K562 (cell line): ENCODE data around the gene TXNIP. TPM values are rescaled to one million over a fixed set of nuclear protein-coding genes. Genes with fewer than 3 reads are reported as not detected.

ENCODE experiments used
- BRF1 ChIP-seq: IDR thresholded peaks from 3 replicates; pipeline ENCODE4 v1.6.1; 2011; ENCODE audit warnings: borderline replicate concordance, mild to moderate bottlenecking; ENCODE audit not compliant: insufficient read length; ENCODE audit errors: extremely low read depth
- EP400 ChIP-seq: fragments of 450-650 bp; IDR thresholded peaks from 2 replicates; pipeline ENCODE4 v1.6.1; 2017; ENCODE audit warnings: antibody characterized with exemption, mild to moderate bottlenecking, moderate library complexity
- FOS ChIP-seq: IDR thresholded peaks from 3 replicates; pipeline ENCODE4 v1.6.1; 2011; ENCODE audit not compliant: insufficient read length; ENCODE audit errors: extremely low read depth
- JUND ChIP-seq, 2 experiments: IDR thresholded peaks; 2 replicates in 1 of 2; 3 replicates in 1 of 2; pipeline ENCODE4 v1.6.1; 2011; ENCODE audit warnings: borderline replicate concordance in 2 of 2, low read depth in 2 of 2, low read length in 2 of 2, improper control_type of control experiment in 1 of 2, missing biosample characterization in 1 of 2, missing genetic modification characterization in 1 of 2, missing genetic modification reagents in 1 of 2
- MED1 ChIP-seq: sonication (generic); formaldehyde crosslinking; IDR thresholded peaks from 2 replicates; pipeline ENCODE4 v1.8.1; 2023; ENCODE audit warnings: missing genetic modification reagents, borderline replicate concordance
- RAD21 ChIP-seq, 2 experiments: fragments of 250-450 bp in 1 of 2; fragments of 450-650 bp in 1 of 2; sonication (Bioruptor Pico) in 1 of 2; formaldehyde crosslinking in 1 of 2; IDR thresholded peaks in 1 of 2; conservative IDR thresholded peaks in 1 of 2; 2 replicates each; pipeline versions ENCODE4 v1.4.0 to v1.8.0; 2020 to 2022; ENCODE audit warnings: mild to moderate bottlenecking in 2 of 2, moderate library complexity in 1 of 2
- RAD51 ChIP-seq: fragments of 450-650 bp; IDR thresholded peaks from 2 replicates; pipeline ENCODE4 v1.7.1; 2016; ENCODE audit warnings: low read depth, mild to moderate bottlenecking, borderline replicate concordance
- TBL1XR1 ChIP-seq, 2 experiments: IDR thresholded peaks; 2 replicates each; pipeline ENCODE4 v1.6.1; 2012; ENCODE audit warnings: improper control_type of control experiment in 2 of 2, low read length in 2 of 2, mild to moderate bottlenecking in 1 of 2
- ZNF431 ChIP-seq: sonication (generic); formaldehyde crosslinking; IDR thresholded peaks from 2 replicates; pipeline ENCODE4 v1.8.0; 2022; ENCODE audit warnings: mild to moderate bottlenecking, missing genetic modification reagents
- polyA plus RNA-seq, 8 experiments: library from polyadenylated mRNA; depleted of rRNA in 4 of 8; stranded (reverse) in 5 of 8; unstranded in 3 of 8; fragments of >200 nt; fragmentation: Nextera tagmentation in 2 of 8; fragmentation: Illumina TruSeq in 1 of 8; extraction: Ambion mirVana in 2 of 8; extraction: Trizol in 1 of 8; gene quantifications; 2 replicates each; pipeline versions ENCODE4 v1.2.1 to v1.2.3, GENCODE V29; 2011 to 2014; ENCODE audit warnings: inconsistent platforms in 1 of 8, missing spikeins in 1 of 8
- total RNA-seq, 7 experiments: library from RNA; depleted of rRNA in 6 of 7; stranded (reverse); fragments of >200 nt in 6 of 7; fragmentation: Illumina TruSeq in 2 of 7; extraction: Trizol in 2 of 7; gene quantifications; 2 replicates each; pipeline versions ENCODE4 v1.2.1 to v1.2.3, GENCODE V29; 2011 to 2021; ENCODE audit warnings: low replicate concordance in 1 of 7
- TF ChIP-seq, protein P1 (sequence below): fragments of 250-450 bp; sonication (Bioruptor Pico); IDR thresholded peaks from 2 replicates; pipeline ENCODE4 v1.8.0; 2022; ENCODE audit warnings: inconsistent platforms, mild to moderate bottlenecking, moderate library complexity, borderline replicate concordance
- TF ChIP-seq, protein P2 (sequence below), 2 experiments: fragments of 200-800 bp in 1 of 2; sonication (Bioruptor generic) in 1 of 2; sonication (generic) in 1 of 2; formaldehyde crosslinking in 1 of 2; IDR thresholded peaks in 1 of 2; conservative IDR thresholded peaks in 1 of 2; 2 replicates each; pipeline versions ENCODE4 v1.5.0 to v1.6.1; 2016 to 2020; ENCODE audit warnings: missing compliant biosample characterization in 1 of 2, missing genetic modification characterization in 1 of 2, missing genetic modification reagents in 1 of 2
- TF ChIP-seq, protein P3 (sequence below): fragments of 150-350 bp; IDR thresholded peaks from 2 replicates; pipeline ENCODE4 v1.6.1; 2014; ENCODE audit warnings: low read depth, mild to moderate bottlenecking, low read length, borderline replicate concordance

TXNIP gene
- total and polyA plus RNA-seq, 9 of the 15 experiments (the other 6 are each of a cell fraction or from before 2014, with no cell fraction given) = 120 to 499 (median 257) TPM

DNA sequence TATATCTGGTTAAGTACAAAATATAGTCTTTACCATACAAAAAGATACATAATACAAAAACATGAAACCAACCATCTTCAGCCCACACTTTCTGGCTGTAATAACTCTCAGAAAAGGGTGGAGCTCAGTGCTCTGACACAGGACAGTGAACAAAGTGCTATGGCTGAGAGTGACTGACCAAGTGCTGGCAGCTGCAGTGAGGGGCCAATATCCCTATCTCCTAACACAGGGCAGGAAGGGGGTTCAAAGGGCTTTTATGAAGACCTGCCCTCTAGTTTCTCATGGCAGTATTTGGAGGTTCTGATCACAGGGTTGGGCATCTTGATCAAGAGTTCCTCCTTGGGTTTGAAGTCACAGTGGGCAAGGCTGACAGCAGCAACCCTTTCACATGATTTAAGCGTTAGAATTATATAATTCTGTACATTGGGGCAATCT lies 3.9 kb downstream of the TXNIP start (continued):
- TF ChIP-seq, protein P1, sequence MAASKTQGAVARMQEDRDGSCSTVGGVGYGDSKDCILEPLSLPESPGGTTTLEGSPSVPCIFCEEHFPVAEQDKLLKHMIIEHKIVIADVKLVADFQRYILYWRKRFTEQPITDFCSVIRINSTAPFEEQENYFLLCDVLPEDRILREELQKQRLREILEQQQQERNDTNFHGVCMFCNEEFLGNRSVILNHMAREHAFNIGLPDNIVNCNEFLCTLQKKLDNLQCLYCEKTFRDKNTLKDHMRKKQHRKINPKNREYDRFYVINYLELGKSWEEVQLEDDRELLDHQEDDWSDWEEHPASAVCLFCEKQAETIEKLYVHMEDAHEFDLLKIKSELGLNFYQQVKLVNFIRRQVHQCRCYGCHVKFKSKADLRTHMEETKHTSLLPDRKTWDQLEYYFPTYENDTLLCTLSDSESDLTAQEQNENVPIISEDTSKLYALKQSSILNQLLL (CRISPR knock-in tag) = no peak
- TF ChIP-seq TBL1XR1 (IDR thresholded peaks at IDR 0.05; ENCODE audit: low read length in 2 of 2) = peak in 1 of 2 experiments; percentile 10; a peak in 1 of 4 replicates
- TF ChIP-seq, protein P2, sequence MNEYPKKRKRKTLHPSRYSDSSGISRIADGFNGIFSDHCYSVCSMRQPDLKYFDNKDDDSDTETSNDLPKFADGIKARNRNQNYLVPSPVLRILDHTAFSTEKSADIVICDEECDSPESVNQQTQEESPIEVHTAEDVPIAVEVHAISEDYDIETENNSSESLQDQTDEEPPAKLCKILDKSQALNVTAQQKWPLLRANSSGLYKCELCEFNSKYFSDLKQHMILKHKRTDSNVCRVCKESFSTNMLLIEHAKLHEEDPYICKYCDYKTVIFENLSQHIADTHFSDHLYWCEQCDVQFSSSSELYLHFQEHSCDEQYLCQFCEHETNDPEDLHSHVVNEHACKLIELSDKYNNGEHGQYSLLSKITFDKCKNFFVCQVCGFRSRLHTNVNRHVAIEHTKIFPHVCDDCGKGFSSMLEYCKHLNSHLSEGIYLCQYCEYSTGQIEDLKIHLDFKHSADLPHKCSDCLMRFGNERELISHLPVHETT (CRISPR knock-in tag; conservative IDR thresholded peaks at IDR 0.05 in 1 of 2, IDR thresholded peaks at IDR 0.05 in 1 of 2) = no peak
- TF ChIP-seq, protein P3, sequence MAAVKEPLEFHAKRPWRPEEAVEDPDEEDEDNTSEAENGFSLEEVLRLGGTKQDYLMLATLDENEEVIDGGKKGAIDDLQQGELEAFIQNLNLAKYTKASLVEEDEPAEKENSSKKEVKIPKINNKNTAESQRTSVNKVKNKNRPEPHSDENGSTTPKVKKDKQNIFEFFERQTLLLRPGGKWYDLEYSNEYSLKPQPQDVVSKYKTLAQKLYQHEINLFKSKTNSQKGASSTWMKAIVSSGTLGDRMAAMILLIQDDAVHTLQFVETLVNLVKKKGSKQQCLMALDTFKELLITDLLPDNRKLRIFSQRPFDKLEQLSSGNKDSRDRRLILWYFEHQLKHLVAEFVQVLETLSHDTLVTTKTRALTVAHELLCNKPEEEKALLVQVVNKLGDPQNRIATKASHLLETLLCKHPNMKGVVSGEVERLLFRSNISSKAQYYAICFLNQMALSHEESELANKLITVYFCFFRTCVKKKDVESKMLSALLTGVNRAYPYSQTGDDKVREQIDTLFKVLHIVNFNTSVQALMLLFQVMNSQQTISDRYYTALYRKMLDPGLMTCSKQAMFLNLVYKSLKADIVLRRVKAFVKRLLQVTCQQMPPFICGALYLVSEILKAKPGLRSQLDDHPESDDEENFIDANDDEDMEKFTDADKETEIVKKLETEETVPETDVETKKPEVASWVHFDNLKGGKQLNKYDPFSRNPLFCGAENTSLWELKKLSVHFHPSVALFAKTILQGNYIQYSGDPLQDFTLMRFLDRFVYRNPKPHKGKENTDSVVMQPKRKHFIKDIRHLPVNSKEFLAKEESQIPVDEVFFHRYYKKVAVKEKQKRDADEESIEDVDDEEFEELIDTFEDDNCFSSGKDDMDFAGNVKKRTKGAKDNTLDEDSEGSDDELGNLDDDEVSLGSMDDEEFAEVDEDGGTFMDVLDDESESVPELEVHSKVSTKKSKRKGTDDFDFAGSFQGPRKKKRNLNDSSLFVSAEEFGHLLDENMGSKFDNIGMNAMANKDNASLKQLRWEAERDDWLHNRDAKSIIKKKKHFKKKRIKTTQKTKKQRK = no peak
- TF ChIP-seq RAD51 = no peak
- TF ChIP-seq RAD21 (CRISPR knock-in tag; conservative IDR thresholded peaks at IDR 0.05 in 1 of 2, IDR thresholded peaks at IDR 0.05 in 1 of 2) = no peak
- TF ChIP-seq JUND (IDR thresholded peaks at IDR 0.05; ENCODE audit: borderline replicate concordance, low read depth, low read length) = no peak
- no peak for TF ChIP-seq JUND (tag; IDR thresholded peaks at IDR 0.05; ENCODE audit: borderline replicate concordance, low read depth, low read length)
- TF ChIP-seq BRF1 = no peak
- no peak for TF ChIP-seq MED1 (CRISPR knock-in tag)
- TF ChIP-seq FOS = no peak
- 0 out of 2 replicates have a peak, but pooled peaks have one; percentile 13 for TF ChIP-seq ZNF431 (CRISPR knock-in tag)
- TF ChIP-seq EP400 = no peak
